Erythroblast (primary cell): ENCODE data around the gene ATG16L1.

Experiments
- DNase-seq, 2 experiments: peaks; one replicate each; lab custom pipeline; 2025; lab: John Stamatoyannopoulos, UW
- GATA1 ChIP-seq: IDR thresholded peaks from 2 replicates; pipeline ENCODE4 v1.6.1; 2011; ENCODE audit warnings: low read depth, mild to moderate bottlenecking, control low read depth, low read length, moderate library complexity
- POLR2A ChIP-seq: IDR thresholded peaks from 2 replicates; pipeline ENCODE4 v1.6.1; 2011; ENCODE audit warnings: mild to moderate bottlenecking, low read length

The ATG16L1 gene

GRCh38 chr2:233273120-233273519 is 21.6 kb downstream of the ATG16L1 start:
- DNase-seq: no peak
- no peak for TF ChIP-seq GATA1
- no peak for TF ChIP-seq POLR2A

GRCh38 chr2:233275223-233275622 is 23.8 kb downstream of the ATG16L1 start:
- TF ChIP-seq GATA1: no peak
- TF ChIP-seq POLR2A: no peak
- no peak for DNase-seq

GRCh38 chr2:233278921-233279320 is 27.4 kb downstream of the ATG16L1 start:
- TF ChIP-seq GATA1 (no peak), POLR2A (no peak)
- no peak for DNase-seq

- DNase-seq: no peak
Observed at GRCh38 chr2:233280114-233280693, 28.7 kb downstream of the ATG16L1 start.

GRCh38 chr2:233281553-233281952 is 30.1 kb downstream of the ATG16L1 start:
- TF ChIP-seq POLR2A (no peak), GATA1 (no peak)
- no peak for DNase-seq

More at GRCh38 chr2:233280114-233280693, 28.7 kb downstream of the ATG16L1 start:
- TF ChIP-seq GATA1 (no peak), POLR2A (no peak)

- TF ChIP-seq GATA1 (no peak), POLR2A (no peak)
- no peak for DNase-seq
Observed at GRCh38 chr2:233281992-233282603, 30.6 kb downstream of the ATG16L1 start.

- TF ChIP-seq POLR2A (no peak), GATA1 (no peak)
- no peak for DNase-seq
Observed at GRCh38 chr2:233285921-233286320, 34.4 kb downstream of the ATG16L1 start.

- DNase-seq: no peak
- TF ChIP-seq GATA1 (no peak), POLR2A (no peak)
Observed at GRCh38 chr2:233287871-233288270, 36.4 kb downstream of the ATG16L1 start.

GRCh38 chr2:233288663-233289062 is 37.2 kb downstream of the ATG16L1 start:
- DNase-seq: no peak
- TF ChIP-seq POLR2A (no peak), GATA1 (no peak)

- DNase-seq: no peak
- no peak for TF ChIP-seq GATA1
Observed at GRCh38 chr2:233289648-233290047, 38.2 kb downstream of the ATG16L1 start.

- TF ChIP-seq GATA1 (no peak), POLR2A (no peak)
- no peak for DNase-seq
Observed at GRCh38 chr2:233290051-233290845, 38.8 kb downstream of the ATG16L1 start.

GRCh38 chr2:233295891-233296290 is 44.4 kb downstream of the ATG16L1 start:
- no peak for DNase-seq
- TF ChIP-seq GATA1 (no peak), POLR2A (no peak)

- TF ChIP-seq GATA1: no peak
- TF ChIP-seq POLR2A: no peak
Observed at GRCh38 chr2:233297076-233297475, 45.6 kb downstream of the ATG16L1 start.

GRCh38 chr2:233300401-233300800 is 48.9 kb downstream of the ATG16L1 start:
- TF ChIP-seq GATA1: no peak
- no peak for DNase-seq

More at GRCh38 chr2:233297076-233297475, 45.6 kb downstream of the ATG16L1 start:
- DNase-seq: no peak

- no peak for TF ChIP-seq POLR2A
- no peak for DNase-seq
Observed at GRCh38 chr2:233301248-233301647, 49.8 kb downstream of the ATG16L1 start.
